Measurements from ENCODE around the gene USP25.

The USP25 gene

DNA sequence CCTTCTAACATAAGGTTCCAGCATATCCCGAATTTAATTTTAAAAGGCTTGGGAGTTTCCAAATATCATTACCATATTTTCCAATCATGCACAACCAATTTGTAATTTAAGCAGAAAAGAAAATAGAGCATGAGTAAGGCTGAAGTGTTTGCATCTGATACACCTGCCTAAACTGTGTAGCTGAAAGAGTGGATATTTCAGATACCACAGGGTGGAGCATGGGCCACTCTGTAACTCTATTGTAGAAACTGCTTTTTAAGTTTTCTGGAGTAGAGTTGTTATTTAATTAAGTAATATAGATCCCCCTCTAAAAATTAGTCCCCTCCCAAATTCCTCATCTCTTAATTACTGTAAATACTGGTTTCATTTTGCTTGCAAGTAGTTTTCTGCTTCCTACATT lies 199.8 kb downstream of the USP25 start:
- H3K36me3 ChIP-seq (ENCODE audit: control insufficient read depth, low read length) = no peaks in the 10 kb centered on the region
- H3K4me1 ChIP-seq (ENCODE audit: control insufficient read depth, low read length) = no peaks in the 10 kb centered on the region

More for the DNA sequence above, 199.8 kb downstream of the USP25 start:
- Histone ChIP-seq H3K9me2 (replicated peaks; ENCODE audit: control insufficient read depth, low read length) (no peaks in the 10 kb centered on the region), H3K4me3 (ENCODE audit: low read length) (no peak overlapping the region), H3K27ac (ENCODE audit: low read depth, low read length) (no peak overlapping the region), H3F3A (ENCODE audit: control insufficient read depth, insufficient read depth) (no peaks in the 10 kb centered on the region), H4K20me1 (ENCODE audit: control insufficient read depth, insufficient read depth, low read depth, low read length) (no peaks in the 10 kb centered on the region), H3K27me3 (ENCODE audit: control insufficient read depth, low read length) (no peaks in the 10 kb centered on the region), H3K79me2 (ENCODE audit: control insufficient read depth, low read length) (no peaks in the 10 kb centered on the region), H3K4me2 (ENCODE audit: low read length) (no peak overlapping the region), H3K9me3 (ENCODE audit: control insufficient read depth, insufficient read depth, low read length) (no peaks in the 10 kb centered on the region)
- TF ChIP-seq EZH2phosphoT487 (IDR thresholded peaks at IDR 0.05; ENCODE audit: borderline replicate concordance, low read length) = no peak
- no peak for TF ChIP-seq CTCF (IDR thresholded peaks at IDR 0.05; ENCODE audit: low read depth, low read length, poor library complexity, severe bottlenecking)

Data from DOHH2 (cell line).